Naive thymus-derived CD4-positive, alpha-beta T cell (primary cell): Measurements from ENCODE around the gene RBM33. TPM values are rescaled to one million over a fixed set of nuclear protein-coding genes. Genes with fewer than 3 reads are reported as not detected.

Experiments used
- ATAC-seq: fragments of 150-1000 bp; cut with Tn5 transposase; 2 replicates; pipeline ENCODE4 v1.10.0; 2021; ENCODE audit warnings: mild to moderate bottlenecking, moderate library complexity
- CTCF ChIA-PET: fragments of 350-600 bp; sonication (Branson Sonifier 250); formaldehyde crosslinking; loops from one replicate; lab custom pipeline; 2021; ENCODE audit warnings: antibody characterized with exemption; lab: Charles Lee
- POLR2A ChIA-PET: fragments of 350-600 bp; sonication (Branson Sonifier 250); formaldehyde crosslinking; loops from one replicate; lab custom pipeline; 2021; ENCODE audit warnings: antibody characterized with exemption, inconsistent platforms; lab: Charles Lee
- DNase-seq, 9 donors: peaks; one replicate each; pipeline versions ENCODE4 v3.0.0 to v3.0.0-alpha.2; 2020 to 2022; ENCODE audit warnings: mixed read lengths in 1 of 9
- H3K27ac ChIP-seq: one replicate; pipeline ENCODE4 v1.7.0; 2013; ENCODE audit warnings: mild to moderate bottlenecking, low read depth, low read length, moderate library complexity
- H3K27me3 ChIP-seq, 2 donors: one replicate each; pipeline ENCODE4 v1.7.0; 2013; ENCODE audit warnings: low read length in 2 of 2, mild to moderate bottlenecking in 2 of 2, moderate library complexity in 2 of 2; ENCODE audit not compliant: control insufficient read depth in 2 of 2, insufficient read depth in 2 of 2
- H3K36me3 ChIP-seq, 3 experiments: 1 replicate in 2 of 3; 2 replicates in 1 of 3; pipeline ENCODE4 v1.7.0; 2013; ENCODE audit warnings: low read length in 3 of 3, mild to moderate bottlenecking in 3 of 3, moderate library complexity in 1 of 3; ENCODE audit not compliant: insufficient read depth in 3 of 3, control insufficient read depth in 2 of 3
- H3K4me1 ChIP-seq, 2 donors: one replicate each; pipeline ENCODE4 v1.7.0; 2013; ENCODE audit warnings: low read length in 2 of 2, mild to moderate bottlenecking in 2 of 2, moderate library complexity in 1 of 2; ENCODE audit not compliant: control insufficient read depth in 2 of 2, insufficient read depth in 2 of 2
- H3K4me3 ChIP-seq: 2 replicates; pipeline ENCODE4 v1.7.0; 2013; ENCODE audit warnings: mild to moderate bottlenecking, low read length
- H3K9me3 ChIP-seq, 3 experiments: 1 replicate in 2 of 3; 2 replicates in 1 of 3; pipeline ENCODE4 v1.7.0; 2013; ENCODE audit warnings: low read length in 3 of 3; ENCODE audit not compliant: control insufficient read depth in 2 of 3
- H3K27ac Mint-ChIP-seq, 9 donors: one replicate each; pipeline ENCODE4 v1.8.0; 2020 to 2022; ENCODE audit warnings: mixed read lengths in 9 of 9, mild to moderate bottlenecking in 8 of 9, moderate library complexity in 5 of 9, inconsistent platforms in 2 of 9
- H3K27me3 Mint-ChIP-seq, 5 donors: one replicate each; pipeline ENCODE4 v1.8.0; 2021 to 2022; ENCODE audit warnings: mixed read lengths in 5 of 5, mild to moderate bottlenecking in 1 of 5
- H3K36me3 Mint-ChIP-seq, 5 donors: one replicate each; pipeline ENCODE4 v1.8.0; 2020 to 2022; ENCODE audit warnings: mixed read lengths in 5 of 5, mild to moderate bottlenecking in 3 of 5, inconsistent platforms in 1 of 5
- H3K4me1 Mint-ChIP-seq, 7 donors: one replicate each; pipeline ENCODE4 v1.8.0; 2020 to 2022; ENCODE audit warnings: mixed read lengths in 7 of 7, mild to moderate bottlenecking in 3 of 7, inconsistent platforms in 1 of 7
- H3K4me3 Mint-ChIP-seq, 10 donors: one replicate each; pipeline ENCODE4 v1.8.0; 2020 to 2022; ENCODE audit warnings: mild to moderate bottlenecking in 10 of 10, mixed read lengths in 10 of 10, moderate library complexity in 6 of 10, inconsistent platforms in 2 of 10
- H3K9me3 Mint-ChIP-seq, 11 donors: one replicate each; pipeline ENCODE4 v1.8.0; 2020 to 2022; ENCODE audit warnings: mixed read lengths in 11 of 11, mild to moderate bottlenecking in 4 of 11, inconsistent platforms in 1 of 11, moderate library complexity in 1 of 11
- intact Hi-C, 2 donors: fragments of 100-400 bp; cut with micrococcal nuclease; formaldehyde crosslinking; loops; one replicate each; pipeline ENCODE4 v1.15.1; 2023
- polyA plus RNA-seq, 2 donors: library from polyadenylated mRNA; unstranded; fragments of 300-500 nt; fragmentation: Illumina TruSeq; gene quantifications; one replicate each; pipeline ENCODE4 v1.2.3, GENCODE V29; 2021
- total RNA-seq, 6 experiments: library from RNA in 5 of 6; stranded (reverse) in 5 of 6; gene quantifications; 1 replicate in 5 of 6; 2 replicates in 1 of 6; pipeline ENCODE4 v1.2.3 and lab custom pipeline; 2021 to 2026

Gene RBM33
- total and polyA plus RNA-seq, 7 experiments from 2014 or later: 43.7 to 177 (median 143) TPM

- Histone ChIP-seq H3K4me1 (peaks cover 21 to 22% of the 10 kb centered on the region in 2 donors), H3K27me3 (no peaks in the 10 kb centered on the region), H3K36me3 (peaks cover 0 to 21% (median 0%) of the 10 kb centered on the region in 3 experiments), H3K9me3 (no peaks in the 10 kb centered on the region), H3K27ac (no peak overlapping the region), H3K4me3 (no peak overlapping the region)
- peaks cover 61 to 89% (median 86%) of the 10 kb centered on the region in 7 donors for H3K4me1 Mint-ChIP-seq
- peaks cover 0 to 5% (median 0%) of the 10 kb centered on the region in 11 donors for H3K9me3 Mint-ChIP-seq
- DNase-seq: no peak
- H3K27me3 Mint-ChIP-seq: no peaks in the 10 kb centered on the region
- H3K27ac Mint-ChIP-seq: peak overlapping the region in 6 of 9 donors; percentile 12 to 55 (median 38)
- ChIA-PET POLR2A (interaction anchor here (0.5 kb wide), 1 partner anchor 60 kb away, joined by 3 read pairs; no protein-coding TSS in a partner anchor), CTCF (no interaction called here)
- intact Hi-C loops: no loop called here
- ATAC-seq: no peak
- peak overlapping the region in 2 of 10 donors; percentile 16 to 29 for H3K4me3 Mint-ChIP-seq
- peaks cover 9 to 36% (median 25%) of the 10 kb centered on the region in 5 donors for H3K36me3 Mint-ChIP-seq
Measured at GRCh38 chr7:155665079-155665956, 20.9 kb downstream of the RBM33 start.

- Histone ChIP-seq H3K4me1 (peaks cover 18 to 25% of the 10 kb centered on the region in 2 donors), H3K36me3 (peaks cover 0 to 21% (median 0%) of the 10 kb centered on the region in 3 experiments), H3K4me3 (no peak overlapping the region), H3K27me3 (no peaks in the 10 kb centered on the region), H3K27ac (no peak overlapping the region), H3K9me3 (no peaks in the 10 kb centered on the region)
- intact Hi-C loops: no loop called here
- Mint-ChIP-seq H3K4me3 (peak overlapping the region in 1 of 10 donors; percentile 29), H3K4me1 (peaks cover 61 to 89% (median 86%) of the 10 kb centered on the region in 7 donors), H3K9me3 (no peaks in the 10 kb centered on the region), H3K27ac (peak overlapping the region in 5 of 9 donors; percentile 12 to 55 (median 35)), H3K36me3 (peaks cover 4 to 35% (median 19%) of the 10 kb centered on the region in 5 donors), H3K27me3 (no peaks in the 10 kb centered on the region)
- ChIA-PET CTCF (no interaction called here), POLR2A (interaction anchor here (0.5 kb wide), 1 partner anchor 60 kb away, joined by 3 read pairs; no protein-coding TSS in a partner anchor)
- DNase-seq (no peak), ATAC-seq (peak; percentile 10)
Measured at GRCh38 chr7:155665957-155666287, 21.5 kb downstream of the RBM33 start.

DNA sequence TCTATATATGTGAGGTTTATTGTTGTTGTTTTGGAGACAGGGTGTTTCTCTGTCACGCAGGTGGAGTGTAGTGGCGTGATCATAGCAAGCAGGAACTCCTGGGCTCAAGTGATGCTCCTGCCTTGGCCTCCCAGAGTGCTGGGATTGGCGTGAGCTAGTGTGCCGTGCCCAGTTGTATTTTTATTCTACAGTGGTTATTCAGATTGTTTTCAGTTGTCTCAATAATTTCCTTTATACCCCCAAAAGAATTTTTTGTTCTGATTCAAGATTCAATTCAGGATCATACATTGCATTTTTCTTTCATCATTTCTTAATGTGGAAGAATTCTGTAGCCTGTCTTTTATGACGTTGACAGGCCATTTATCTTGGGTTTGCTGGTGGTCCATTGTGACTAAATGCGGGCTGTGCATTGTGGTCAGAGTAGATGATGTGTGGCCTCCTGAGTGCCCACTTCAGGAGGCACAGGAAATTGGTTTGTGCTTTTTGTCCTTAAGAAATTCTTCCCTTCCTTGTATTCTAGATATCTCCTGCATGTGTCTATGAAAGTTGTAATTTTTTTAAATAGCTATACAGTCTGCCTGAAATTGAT is 22.9 kb downstream of the RBM33 start:
- Histone ChIP-seq H3K4me1 (peaks cover 12 to 18% of the 10 kb centered on the region in 2 donors), H3K36me3 (peaks cover 0 to 21% (median 0%) of the 10 kb centered on the region in 3 experiments), H3K27ac (no peak overlapping the region), H3K9me3 (no peaks in the 10 kb centered on the region), H3K4me3 (no peak overlapping the region), H3K27me3 (no peaks in the 10 kb centered on the region)
- POLR2A ChIA-PET: interaction anchor here (1.0 kb wide), 1 partner anchor 14 kb away, joined by 3 read pairs; no protein-coding TSS in a partner anchor
- H3K27ac Mint-ChIP-seq: no peak overlapping the region
- DNase-seq (no peak), ATAC-seq (no peak)
- peak overlapping the region in 2 of 10 donors; percentile 5 to 32 for H3K4me3 Mint-ChIP-seq
- intact Hi-C loops: no loop called here
- peaks cover under 1 to 27% (median 8%) of the 10 kb centered on the region in 5 donors for H3K36me3 Mint-ChIP-seq
- no peaks in the 10 kb centered on the region for H3K27me3 Mint-ChIP-seq
- H3K9me3 Mint-ChIP-seq: no peaks in the 10 kb centered on the region
- CTCF ChIA-PET: no interaction called here
- H3K4me1 Mint-ChIP-seq: peaks cover 59 to 88% (median 77%) of the 10 kb centered on the region in 7 donors

DNA sequence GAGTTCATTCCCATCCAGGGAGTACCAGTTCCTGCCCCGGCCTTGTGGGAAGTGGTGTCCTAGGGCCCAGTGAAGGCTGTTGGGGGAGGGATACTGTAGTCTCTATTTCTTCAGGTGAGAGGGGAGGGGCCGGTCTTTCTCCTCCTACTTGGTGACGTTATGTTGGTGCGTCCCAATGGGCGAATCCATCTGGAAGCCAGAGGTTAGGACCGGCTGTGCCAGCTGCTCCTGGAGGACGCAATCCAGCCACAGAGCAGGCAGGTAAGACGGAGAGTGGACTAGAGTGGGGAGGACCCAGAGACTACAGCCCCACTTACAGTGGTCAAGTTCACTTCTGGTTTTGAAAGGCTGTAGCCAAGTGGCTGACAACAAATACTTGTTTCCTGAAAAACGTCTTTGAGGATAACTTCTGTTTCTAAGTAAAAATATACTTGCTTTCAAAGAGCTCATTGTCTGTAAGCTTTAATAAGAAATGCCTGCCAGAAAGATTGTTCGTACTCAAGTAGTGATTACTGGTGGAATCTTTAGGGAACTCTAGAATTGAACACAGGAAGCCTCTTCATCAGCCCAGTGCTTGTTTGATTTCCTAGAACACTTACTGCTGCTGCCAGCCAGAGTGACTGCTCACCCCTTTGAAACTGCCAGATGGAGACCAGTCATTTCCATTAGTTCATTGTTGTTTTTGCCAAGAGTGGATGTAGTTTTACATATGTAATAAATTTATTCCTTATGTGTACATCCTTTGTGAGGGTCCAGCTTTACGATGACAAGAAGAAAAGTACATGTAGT is 25.4 kb downstream of the RBM33 start:
- no peak for ATAC-seq
- H3K9me3 Mint-ChIP-seq: no peaks in the 10 kb centered on the region
- H3K36me3 Mint-ChIP-seq: peaks cover 3 to 35% (median 17%) of the 10 kb centered on the region in 5 donors
- Histone ChIP-seq H3K27me3 (no peaks in the 10 kb centered on the region), H3K36me3 (peaks cover 0 to 30% (median 0%) of the 10 kb centered on the region in 3 experiments), H3K9me3 (no peaks in the 10 kb centered on the region), H3K27ac (no peak overlapping the region), H3K4me3 (no peak overlapping the region), H3K4me1 (peaks cover 3 to 10% of the 10 kb centered on the region in 2 donors)
- H3K27me3 Mint-ChIP-seq: no peaks in the 10 kb centered on the region
- no peak for DNase-seq
- H3K4me3 Mint-ChIP-seq: peak overlapping the region in 1 of 10 donors; percentile 36
- intact Hi-C loops: loop anchor here in 1 of 2 donors (10.0 kb wide), 1 partner anchor 55 kb away; no protein-coding TSS in a partner anchor
- POLR2A ChIA-PET: no interaction called here
- peak overlapping the region in 7 of 9 donors; percentile 9 to 51 (median 32) for H3K27ac Mint-ChIP-seq
- peaks cover 42 to 77% (median 69%) of the 10 kb centered on the region in 7 donors for H3K4me1 Mint-ChIP-seq
- CTCF ChIA-PET: no interaction called here

DNA sequence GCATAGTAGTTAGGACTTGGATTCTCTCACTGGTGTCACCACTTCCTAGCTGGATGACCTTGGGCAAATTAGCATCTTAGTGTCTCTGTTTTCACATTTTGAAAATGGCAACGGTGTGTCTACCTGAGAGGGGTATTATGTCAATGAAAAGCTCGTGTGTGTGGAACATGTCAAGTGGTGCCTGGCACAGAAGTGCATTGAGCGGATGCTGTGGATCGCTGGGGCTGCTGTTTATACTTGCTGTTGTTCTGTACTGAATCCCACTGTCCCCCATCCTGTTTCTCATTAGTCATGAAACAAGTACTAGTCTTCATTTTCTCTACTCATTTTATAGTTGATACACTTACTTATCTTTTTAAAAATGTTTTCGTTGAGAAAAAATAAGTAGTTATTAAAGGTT is 26.1 kb downstream of the RBM33 start:
- intact Hi-C loops: loop anchor here in 1 of 2 donors (10.0 kb wide), 1 partner anchor 56 kb away; no protein-coding TSS in a partner anchor
- peak overlapping the region in 1 of 10 donors; percentile 36 for H3K4me3 Mint-ChIP-seq
- peak overlapping the region; percentile 2 to 51 (median 27) for H3K27ac Mint-ChIP-seq
- H3K27me3 ChIP-seq: no peaks in the 10 kb centered on the region
- H3K36me3 ChIP-seq: peaks cover 0 to 24% (median 0%) of the 10 kb centered on the region in 3 experiments
- ChIA-PET CTCF (no interaction called here), POLR2A (no interaction called here)
- no peak overlapping the region for H3K27ac ChIP-seq
- no peaks in the 10 kb centered on the region for H3K9me3 ChIP-seq
- peaks cover 35 to 73% (median 63%) of the 10 kb centered on the region in 7 donors for H3K4me1 Mint-ChIP-seq
- H3K36me3 Mint-ChIP-seq: peaks cover 0 to 31% (median 11%) of the 10 kb centered on the region in 5 donors
- ATAC-seq (no peak), DNase-seq (no peak)
- H3K4me3 ChIP-seq: no peak overlapping the region
- H3K9me3 Mint-ChIP-seq: no peaks in the 10 kb centered on the region
- H3K4me1 ChIP-seq: peaks cover 0 to 9% of the 10 kb centered on the region in 2 donors
- no peaks in the 10 kb centered on the region for H3K27me3 Mint-ChIP-seq

DNA sequence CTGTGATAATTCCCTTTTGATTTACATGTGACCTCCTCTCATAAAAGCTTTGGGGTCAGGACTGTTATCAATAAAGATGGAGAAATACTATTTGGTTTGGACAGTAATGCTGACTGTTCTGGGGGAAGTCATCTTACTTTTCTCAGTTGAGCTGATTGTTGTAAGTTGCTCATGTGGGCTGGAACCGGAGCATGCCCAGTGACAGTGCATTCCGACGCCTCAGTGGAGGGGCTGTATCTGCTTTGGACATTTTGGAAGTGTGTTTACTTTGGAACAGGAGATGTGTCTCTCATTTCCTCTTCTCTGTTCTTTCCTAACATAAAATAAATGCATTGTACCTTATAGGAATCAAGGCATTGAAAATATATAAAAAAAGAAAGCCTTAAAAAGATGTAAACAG is 30.1 kb downstream of the RBM33 start:
- Histone ChIP-seq H3K4me1 (peaks cover 0 to 4% of the 10 kb centered on the region in 2 donors), H3K36me3 (peaks cover 0 to 26% (median 0%) of the 10 kb centered on the region in 3 experiments), H3K27me3 (no peaks in the 10 kb centered on the region), H3K27ac (no peak overlapping the region), H3K4me3 (no peak overlapping the region), H3K9me3 (no peaks in the 10 kb centered on the region)
- ATAC-seq: no peak
- Mint-ChIP-seq H3K27ac (no peak overlapping the region), H3K4me3 (peak overlapping the region in 1 of 10 donors; percentile 21), H3K36me3 (peaks cover 0 to 24% (median 12%) of the 10 kb centered on the region in 5 donors), H3K4me1 (peaks cover 21 to 58% (median 48%) of the 10 kb centered on the region in 7 donors), H3K9me3 (no peaks in the 10 kb centered on the region), H3K27me3 (no peaks in the 10 kb centered on the region)
- DNase-seq: no peak
- intact Hi-C loops: loop anchor here in 1 of 2 donors (10.0 kb wide), 1 partner anchor 60 kb away; no protein-coding TSS in a partner anchor
- ChIA-PET POLR2A (no interaction called here), CTCF (no interaction called here)
